Measurements from ENCODE around the gene SPATA32.

SPATA32 gene

DNA sequence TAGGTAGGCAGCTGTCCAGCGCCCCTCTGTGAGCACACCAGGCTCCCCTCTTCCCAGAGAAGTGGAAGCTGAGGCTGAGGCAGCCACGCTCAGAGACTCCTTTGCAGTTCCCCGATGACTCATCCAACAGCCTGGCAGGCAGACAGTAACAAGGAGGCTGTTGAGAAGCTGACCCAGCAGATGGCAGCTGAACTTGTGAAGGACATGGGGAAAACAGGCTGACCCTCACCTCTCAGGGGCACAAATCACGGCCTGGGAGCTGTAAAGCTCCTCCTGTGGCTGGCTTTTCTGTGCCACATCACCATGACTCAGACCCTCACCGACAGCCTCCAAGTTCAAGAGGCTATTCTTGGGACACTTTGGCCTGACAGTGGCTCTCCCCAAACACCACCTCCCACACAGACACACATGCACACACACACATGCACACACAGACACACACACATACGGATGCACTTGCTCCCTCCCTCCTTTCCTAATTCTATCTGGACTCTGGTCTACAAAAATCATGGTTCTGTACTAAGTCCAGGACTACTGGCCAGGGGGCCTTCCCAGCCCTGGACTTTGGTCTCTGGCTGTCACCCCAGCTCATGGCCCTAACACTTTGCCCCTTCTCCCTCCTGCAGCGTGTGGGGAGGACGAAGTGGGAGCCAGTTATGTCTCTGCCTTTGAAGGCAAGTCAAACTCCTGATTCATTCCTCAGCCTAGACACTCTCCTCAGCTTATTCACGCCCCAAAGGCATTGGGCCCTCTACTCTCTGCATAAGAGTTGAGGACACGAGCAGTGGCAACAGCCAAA lies 31.7 kb upstream of the SPATA32 start:
- no peak overlapping the region for H3K4me3 ChIP-seq (ENCODE audit: low read depth, low read length)
- TF ChIP-seq, protein P1, sequence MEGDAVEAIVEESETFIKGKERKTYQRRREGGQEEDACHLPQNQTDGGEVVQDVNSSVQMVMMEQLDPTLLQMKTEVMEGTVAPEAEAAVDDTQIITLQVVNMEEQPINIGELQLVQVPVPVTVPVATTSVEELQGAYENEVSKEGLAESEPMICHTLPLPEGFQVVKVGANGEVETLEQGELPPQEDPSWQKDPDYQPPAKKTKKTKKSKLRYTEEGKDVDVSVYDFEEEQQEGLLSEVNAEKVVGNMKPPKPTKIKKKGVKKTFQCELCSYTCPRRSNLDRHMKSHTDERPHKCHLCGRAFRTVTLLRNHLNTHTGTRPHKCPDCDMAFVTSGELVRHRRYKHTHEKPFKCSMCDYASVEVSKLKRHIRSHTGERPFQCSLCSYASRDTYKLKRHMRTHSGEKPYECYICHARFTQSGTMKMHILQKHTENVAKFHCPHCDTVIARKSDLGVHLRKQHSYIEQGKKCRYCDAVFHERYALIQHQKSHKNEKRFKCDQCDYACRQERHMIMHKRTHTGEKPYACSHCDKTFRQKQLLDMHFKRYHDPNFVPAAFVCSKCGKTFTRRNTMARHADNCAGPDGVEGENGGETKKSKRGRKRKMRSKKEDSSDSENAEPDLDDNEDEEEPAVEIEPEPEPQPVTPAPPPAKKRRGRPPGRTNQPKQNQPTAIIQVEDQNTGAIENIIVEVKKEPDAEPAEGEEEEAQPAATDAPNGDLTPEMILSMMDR (IDR thresholded peaks at IDR 0.05; ENCODE audit: low read depth, low read length), result no peak

- TF ChIP-seq, protein P1 (IDR thresholded peaks at IDR 0.05; ENCODE audit: low read depth, low read length), result no peak
- no peak overlapping the region for H3K4me3 ChIP-seq (ENCODE audit: low read depth, low read length)
Measured at GRCh38 chr17:45292696-45293412, 31.0 kb upstream of the SPATA32 start.

GRCh38 chr17:45291171-45291805 lies 29.4 kb upstream of the SPATA32 start:
- TF ChIP-seq, protein P1 (IDR thresholded peaks at IDR 0.05; ENCODE audit: low read depth, low read length), result no peak
- no peak overlapping the region for H3K4me3 ChIP-seq (ENCODE audit: low read depth, low read length)

- TF ChIP-seq, protein P1 (IDR thresholded peaks at IDR 0.05; ENCODE audit: low read depth, low read length), result no peak
Measured at GRCh38 chr17:45290269-45290765, 28.4 kb upstream of the SPATA32 start.

DNA sequence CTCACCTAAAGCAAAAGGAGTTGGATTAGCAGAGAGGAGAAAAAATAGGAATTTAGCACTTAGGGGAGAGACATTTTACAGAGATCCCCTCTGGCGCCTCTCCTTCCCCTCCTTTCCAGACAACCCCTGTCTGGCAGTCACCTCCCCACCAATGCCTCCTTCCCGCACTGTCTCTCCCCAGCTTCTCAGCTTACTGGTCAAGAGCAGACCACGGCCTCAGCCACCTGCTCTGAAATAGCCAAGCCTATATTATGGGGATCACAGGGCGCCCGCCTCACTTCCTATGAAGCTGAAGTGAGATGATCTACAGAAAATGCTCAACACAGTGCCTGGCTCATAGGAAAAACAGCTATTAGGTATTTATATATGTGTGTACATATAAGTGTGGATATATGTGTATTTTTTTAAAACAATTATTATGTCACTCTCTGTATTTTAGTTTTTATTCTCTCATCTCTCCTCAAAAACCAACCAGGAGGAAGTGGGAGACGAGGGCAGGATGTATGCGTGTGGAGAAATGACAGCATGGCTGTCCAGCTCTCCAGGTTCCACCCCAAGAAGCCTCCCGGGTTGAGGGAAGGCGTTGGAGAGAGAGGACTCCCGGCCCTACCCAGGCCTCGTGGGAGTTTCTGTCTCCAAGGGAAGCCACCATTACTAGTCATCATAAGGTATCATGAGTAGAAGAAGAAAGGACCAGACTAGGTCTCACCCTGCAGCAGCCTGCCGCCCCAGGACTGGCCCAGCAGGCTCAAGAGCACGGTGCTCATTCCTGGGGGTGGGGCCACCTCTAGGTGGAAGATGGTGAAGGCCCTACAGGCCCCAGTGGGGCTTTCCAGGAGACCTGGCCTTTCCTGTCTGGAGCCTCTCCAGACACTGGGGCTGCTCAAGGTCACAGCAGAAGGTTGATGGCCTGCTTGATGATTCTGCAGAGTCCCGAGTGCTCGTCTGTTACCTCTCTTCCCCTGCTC lies 27.7 kb upstream of the SPATA32 start:
- TF ChIP-seq, protein P1 (IDR thresholded peaks at IDR 0.05; ENCODE audit: low read depth, low read length), result no peak
- H3K4me3 ChIP-seq (ENCODE audit: low read depth, low read length), result no peak overlapping the region

More at GRCh38 chr17:45290269-45290765, 28.4 kb upstream of the SPATA32 start:
- no peak overlapping the region for H3K4me3 ChIP-seq (ENCODE audit: low read depth, low read length)

GRCh38 chr17:45288825-45289224 lies 26.9 kb upstream of the SPATA32 start:
- H3K4me3 ChIP-seq (ENCODE audit: low read depth, low read length), result no peak overlapping the region
- TF ChIP-seq, protein P1 (IDR thresholded peaks at IDR 0.05; ENCODE audit: low read depth, low read length), result no peak
